Tibial nerve (tissue), 3 donors: Measurements from ENCODE around the gene CPNE6.

Experiments used
- CTCF ChIP-seq, 5 experiments: fragments of 200-600 bp in 3 of 5; fragments of 450-650 bp in 2 of 5; sonication (generic) in 3 of 5; IDR thresholded peaks; one replicate each; pipeline ENCODE4 v1.5.1; 2016 to 2019; ENCODE audit warnings: antibody characterized with exemption in 5 of 5, mild to moderate bottlenecking in 3 of 5, moderate library complexity in 2 of 5
- POLR2A ChIP-seq, 2 donors: fragments of 450-650 bp; IDR thresholded peaks; one replicate each; pipeline ENCODE4 v1.6.1; 2017; ENCODE audit warnings: antibody characterized with exemption in 2 of 2, mild to moderate bottlenecking in 2 of 2, moderate library complexity in 2 of 2

- no peak for TF ChIP-seq POLR2A (IDR thresholded peaks at IDR 0.05)
- no peak for TF ChIP-seq CTCF (IDR thresholded peaks at IDR 0.05)
Measured at GRCh38 chr14:24058951-24059475, 12.3 kb upstream of the CPNE6 start.
